Left renal cortex interstitium (tissue), 4 donors: ENCODE results near the gene FZD10. TPM values are rescaled to one million over a fixed set of nuclear protein-coding genes. Genes with fewer than 3 reads are reported as not detected.

Source experiments
- DNase-seq, 4 donors: peaks; one replicate each; pipeline ENCODE4 v3.0.0-alpha.2; 2013; ENCODE audit warnings: low read depth in 4 of 4, low spot score in 2 of 4, missing footprints in 1 of 4
- polyA plus RNA-seq, 4 donors: library from polyadenylated mRNA; unstranded; fragments of 120-200 nt; gene quantifications; one replicate each; pipeline ENCODE4 v1.2.1, GENCODE V29; 2013; ENCODE audit not compliant: insufficient read length in 4 of 4

Gene FZD10, protein sequence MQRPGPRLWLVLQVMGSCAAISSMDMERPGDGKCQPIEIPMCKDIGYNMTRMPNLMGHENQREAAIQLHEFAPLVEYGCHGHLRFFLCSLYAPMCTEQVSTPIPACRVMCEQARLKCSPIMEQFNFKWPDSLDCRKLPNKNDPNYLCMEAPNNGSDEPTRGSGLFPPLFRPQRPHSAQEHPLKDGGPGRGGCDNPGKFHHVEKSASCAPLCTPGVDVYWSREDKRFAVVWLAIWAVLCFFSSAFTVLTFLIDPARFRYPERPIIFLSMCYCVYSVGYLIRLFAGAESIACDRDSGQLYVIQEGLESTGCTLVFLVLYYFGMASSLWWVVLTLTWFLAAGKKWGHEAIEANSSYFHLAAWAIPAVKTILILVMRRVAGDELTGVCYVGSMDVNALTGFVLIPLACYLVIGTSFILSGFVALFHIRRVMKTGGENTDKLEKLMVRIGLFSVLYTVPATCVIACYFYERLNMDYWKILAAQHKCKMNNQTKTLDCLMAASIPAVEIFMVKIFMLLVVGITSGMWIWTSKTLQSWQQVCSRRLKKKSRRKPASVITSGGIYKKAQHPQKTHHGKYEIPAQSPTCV
- polyA plus RNA-seq: 1 to 10 TPM; 2.4 to 3.8 (median 2.9) TPM

DNA sequence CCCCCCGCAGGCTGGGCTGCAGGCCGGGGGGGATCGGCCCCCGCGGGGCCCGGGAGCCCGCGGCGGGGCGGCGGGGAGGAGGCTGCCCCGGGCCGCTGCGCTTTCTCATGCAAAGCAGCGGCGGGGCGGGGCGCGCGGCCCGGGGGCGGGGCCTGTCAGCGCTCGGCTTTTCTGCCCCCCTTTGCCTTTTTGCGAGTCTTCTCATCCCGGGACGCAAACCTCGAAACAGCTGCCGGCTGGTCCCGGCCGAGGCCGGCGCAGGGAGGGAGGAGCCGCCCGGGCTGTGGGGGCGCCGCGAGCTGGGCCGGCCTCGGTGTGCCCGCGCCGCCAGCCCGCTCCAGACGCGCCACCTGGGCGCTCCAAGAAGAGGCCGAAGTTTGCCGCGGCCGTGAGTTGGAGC lies at the start of gene FZD10:
FZD10 (plus strand) TSS at position 198 of the 400 bp plus-strand sequence. CDS start 479 bp downstream, outside the sequence.
- DNase-seq: no peak

DNA sequence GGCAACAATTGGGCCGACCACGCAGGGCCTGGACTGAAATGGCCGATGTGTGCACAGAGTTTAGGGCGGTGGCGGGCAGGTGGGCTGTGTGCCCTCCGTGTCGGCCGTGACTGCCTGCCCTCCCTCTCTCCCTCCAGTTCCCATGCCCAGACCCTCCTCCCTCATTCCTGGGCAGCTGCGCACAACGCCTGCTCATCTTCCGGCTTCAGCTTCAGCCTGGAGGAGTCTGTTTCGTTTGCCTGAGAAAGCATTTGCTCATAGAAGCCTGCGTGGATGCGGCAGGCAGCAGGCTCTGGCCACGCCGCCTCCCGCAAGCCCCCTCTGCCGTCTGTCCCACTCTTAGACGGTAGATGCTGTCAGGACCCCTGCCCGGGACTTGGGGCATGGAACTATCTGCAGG lies 47.3 kb upstream of the FZD10 start:
- DNase-seq: no peak

DNA sequence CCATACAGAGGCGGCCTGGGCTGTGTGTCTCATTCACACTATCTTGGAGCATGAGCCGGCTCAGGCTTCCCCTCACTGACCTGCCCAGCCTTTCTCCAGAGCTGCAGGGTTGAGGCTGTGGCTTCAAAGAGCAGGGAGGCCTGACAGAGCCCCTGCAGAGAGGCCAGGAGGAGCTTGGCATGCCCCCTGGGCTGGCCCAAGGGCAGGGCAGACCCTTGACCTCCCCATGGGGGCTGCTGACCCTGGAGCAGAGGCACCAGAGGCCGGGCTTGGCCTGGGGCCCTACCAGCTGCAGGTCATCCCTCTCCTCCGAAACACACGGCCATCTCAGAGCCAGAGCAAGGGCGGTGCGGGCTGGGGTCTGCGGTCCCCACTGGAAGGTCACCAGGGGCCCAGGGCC lies 46.6 kb upstream of the FZD10 start:
- DNase-seq: no peak

DNA sequence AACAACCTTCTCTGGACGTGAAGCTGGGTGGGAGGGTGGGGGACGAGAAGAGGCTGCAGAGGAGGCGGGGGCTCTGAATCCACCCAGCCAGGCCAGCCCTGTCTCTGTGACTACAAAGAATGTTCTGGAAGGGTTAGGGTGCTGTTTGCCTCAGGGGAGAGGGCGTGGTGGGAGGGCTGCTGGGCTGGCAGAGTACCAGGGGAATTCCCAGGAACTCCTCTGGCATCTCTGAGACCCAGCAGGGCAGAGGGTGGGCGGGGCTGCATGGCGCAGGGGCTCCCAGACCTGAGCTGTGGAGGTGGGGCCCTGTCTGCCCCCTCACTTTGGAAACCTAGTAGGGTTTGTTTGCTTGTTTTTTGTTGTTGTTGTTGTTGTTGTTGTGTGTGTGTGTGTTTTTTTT lies 45.5 kb upstream of the FZD10 start:
- no peak for DNase-seq

DNA sequence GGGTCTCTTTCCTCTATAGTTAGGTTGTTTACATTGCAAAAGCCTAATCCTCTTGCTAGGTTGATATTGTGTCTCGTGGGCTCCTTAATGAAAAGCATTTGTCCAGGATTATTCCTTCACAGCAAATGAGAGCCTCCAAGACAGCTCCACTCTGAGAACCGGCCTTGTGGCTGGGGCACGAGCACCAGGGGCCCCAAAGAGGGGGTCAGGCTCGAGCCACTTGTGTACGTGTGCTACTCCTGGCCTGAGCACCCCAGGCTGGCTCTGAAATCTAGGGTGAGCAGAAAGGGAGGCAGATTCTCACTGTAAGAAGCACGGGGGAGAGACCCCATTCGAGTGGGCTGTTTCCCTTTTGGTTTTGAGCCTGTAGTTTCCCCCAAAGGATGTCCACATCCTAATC lies 45.0 kb upstream of the FZD10 start:
- DNase-seq: no peak

DNA sequence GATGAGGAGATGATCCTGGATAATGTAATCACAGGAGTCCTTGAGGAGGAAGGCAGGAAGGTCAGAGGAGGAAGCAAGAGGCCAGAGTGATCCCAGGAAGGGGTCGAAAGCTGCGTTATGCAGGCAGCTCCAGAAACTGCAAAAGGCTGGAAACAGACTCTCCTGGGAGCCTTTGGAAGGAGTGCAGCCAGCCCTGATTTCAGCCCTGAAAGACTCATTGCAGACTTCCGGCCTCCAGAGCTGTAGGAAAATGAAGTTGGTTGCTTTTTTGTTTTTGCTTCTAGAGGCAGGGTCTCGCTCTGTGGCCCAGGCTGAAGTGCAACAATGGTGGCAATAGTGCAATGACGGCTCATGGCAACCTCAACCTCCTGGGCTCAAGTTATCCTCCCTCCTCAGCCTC lies 44.6 kb upstream of the FZD10 start:
- DNase-seq: no peak

DNA sequence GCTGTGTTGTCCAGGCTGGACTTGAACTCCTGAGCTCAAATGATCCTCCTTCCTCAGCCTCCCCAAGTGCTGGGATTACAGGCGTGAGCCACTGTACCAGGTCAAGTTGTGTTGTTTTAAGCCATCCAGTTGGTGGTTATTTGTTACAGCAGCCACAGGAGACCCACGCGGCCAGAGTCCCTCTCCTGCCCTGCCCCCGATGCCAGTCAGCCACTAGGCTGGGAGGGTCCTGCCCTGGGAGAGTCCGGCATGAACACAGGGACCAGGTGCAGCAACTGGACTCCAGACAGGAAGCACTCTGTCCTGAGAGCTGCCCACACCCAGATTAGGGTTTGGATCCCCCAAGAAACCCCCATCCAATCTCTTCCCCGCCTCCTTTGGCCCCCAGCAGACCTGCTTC lies 44.1 kb upstream of the FZD10 start:
- no peak for DNase-seq

DNA sequence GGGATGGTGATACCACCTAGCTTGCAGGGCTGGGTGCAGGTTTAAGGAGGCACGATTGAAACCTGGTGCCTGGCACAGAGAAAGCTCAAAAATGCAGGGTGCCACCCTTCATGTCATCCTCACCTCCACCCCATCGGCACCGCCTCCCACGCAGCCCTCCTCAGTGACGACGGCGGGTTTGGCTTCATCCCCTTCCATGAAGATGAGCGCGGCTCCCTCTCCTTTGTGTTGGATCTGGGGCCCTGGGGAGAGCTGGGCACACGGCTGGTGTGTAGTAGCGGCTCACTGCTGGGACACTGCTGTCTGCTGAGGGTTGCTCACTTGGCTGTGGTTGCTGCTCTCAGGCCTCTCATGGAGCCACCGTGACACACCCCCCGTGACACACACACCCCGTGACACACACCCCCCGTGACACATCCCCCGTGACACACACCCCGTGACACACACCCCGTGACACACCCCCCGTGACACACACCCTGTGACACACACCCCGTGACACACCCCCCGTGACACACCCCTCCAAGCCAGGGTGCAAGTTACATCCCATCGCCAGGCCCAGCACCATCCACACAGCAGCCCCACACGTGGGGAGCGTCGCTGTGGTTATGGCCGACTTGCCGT lies 42.9 kb upstream of the FZD10 start:
- DNase-seq: no peak

DNA sequence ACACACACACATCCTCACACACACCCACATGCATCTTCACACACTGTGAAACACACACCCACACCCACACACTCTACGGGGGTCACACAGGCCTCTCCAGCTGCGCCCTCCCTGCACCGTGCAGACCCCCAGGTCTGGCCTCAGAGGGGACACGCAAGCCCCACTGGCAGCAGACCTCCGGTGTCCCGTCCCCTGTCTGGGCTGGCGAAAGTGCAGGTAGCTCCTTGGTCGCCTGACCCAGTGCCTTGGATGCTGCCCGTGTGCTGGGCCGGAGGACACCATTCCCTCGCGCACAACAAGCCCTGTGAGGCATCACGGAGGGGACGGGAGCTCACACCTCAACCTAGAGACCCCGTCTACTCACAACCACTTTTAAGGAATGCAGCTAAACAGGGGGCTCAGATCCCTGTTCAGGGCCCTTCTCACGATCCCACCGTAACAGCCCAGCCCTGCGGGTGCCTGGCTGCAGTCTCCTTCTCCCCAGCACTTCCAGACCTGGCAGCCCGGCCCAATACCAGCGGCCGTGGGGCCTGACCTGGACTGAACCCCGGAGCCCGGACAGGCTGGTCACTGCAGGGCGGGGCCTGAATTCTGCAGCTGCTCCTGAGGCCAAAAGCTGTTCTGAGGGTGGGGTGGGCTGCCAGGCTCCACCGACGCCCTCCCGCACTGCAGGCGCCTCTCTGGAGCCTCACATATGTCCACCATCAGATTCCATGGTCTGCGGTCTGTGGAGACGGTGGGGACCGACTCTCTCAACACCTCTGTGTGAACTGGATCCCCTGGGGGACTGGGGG lies 42.1 kb upstream of the FZD10 start:
- no peak for DNase-seq

DNA sequence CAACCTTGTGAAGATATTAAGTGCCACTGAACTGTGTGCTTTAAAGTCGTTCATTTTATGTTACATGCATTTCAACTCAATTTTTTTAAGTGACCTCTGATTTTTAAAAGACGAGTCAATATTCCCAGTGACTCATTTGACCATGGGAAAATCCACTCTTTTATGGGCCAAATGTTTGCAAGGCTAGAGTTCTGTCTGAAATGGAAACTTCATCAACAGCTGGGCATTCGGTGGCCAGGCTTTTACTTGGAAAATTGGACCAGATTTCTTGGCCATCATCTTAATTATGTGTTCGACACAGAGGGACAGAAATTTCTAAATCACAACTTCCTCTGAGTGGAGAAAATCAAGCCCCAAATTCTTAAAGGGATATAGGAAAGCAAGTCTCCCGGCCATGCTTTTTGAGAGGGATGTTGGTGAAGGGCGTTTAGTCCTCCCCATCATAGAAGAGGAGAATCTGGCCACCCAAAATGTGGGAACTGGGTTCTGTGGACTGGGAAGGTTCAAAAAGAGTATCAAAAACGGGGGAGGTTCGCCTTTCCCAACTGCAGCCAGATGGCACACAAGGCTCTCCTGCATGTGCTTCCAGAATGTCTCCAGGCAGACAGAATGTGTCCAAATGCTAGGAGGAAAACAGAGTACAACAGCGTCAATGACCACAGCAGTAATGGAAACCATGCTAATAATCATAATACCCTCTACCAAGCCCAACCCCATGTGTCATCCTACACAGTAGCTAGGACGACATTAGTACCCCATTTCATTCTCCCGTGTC lies 40.9 kb upstream of the FZD10 start:
- DNase-seq: no peak

DNA sequence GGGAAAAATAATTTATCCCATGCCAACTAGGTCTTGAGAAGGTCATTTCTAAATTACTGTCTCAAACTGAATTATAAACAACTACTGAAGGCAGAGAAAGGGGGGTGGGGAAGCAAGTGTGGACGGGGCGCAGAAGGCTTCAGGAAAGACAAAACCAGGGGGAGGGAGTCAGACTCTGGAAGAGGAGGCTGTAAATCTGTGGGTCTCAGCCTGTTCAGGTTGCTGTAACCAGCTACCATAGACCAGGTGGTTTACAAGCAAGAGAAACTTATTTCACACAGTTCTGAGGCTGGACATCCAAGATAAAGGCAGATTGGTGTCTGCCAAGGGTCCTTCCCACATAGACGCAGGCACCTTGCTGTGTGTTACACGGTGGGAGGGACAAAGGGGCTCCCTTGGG lies 39.9 kb upstream of the FZD10 start:
- DNase-seq: no peak

DNA sequence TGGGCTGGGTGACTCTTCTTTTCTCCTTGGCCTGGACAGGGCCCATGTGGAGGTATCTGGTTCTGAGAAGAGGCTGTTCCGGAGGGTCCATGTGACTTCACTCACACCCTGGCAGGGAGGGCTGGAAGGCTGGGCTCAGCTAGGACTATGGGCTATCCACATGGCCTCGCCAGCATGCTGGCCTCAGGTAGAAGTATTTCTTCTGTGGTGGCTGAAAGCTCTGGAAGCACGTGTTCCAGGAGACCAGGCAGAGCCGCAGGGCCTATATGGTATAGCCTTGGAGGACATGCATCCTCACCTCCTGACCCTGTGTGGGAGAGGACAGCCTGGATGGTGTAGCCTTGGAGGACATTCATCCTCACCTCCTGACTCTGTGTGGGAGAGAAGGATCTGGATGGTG lies 38.2 kb upstream of the FZD10 start:
- DNase-seq: no peak

DNA sequence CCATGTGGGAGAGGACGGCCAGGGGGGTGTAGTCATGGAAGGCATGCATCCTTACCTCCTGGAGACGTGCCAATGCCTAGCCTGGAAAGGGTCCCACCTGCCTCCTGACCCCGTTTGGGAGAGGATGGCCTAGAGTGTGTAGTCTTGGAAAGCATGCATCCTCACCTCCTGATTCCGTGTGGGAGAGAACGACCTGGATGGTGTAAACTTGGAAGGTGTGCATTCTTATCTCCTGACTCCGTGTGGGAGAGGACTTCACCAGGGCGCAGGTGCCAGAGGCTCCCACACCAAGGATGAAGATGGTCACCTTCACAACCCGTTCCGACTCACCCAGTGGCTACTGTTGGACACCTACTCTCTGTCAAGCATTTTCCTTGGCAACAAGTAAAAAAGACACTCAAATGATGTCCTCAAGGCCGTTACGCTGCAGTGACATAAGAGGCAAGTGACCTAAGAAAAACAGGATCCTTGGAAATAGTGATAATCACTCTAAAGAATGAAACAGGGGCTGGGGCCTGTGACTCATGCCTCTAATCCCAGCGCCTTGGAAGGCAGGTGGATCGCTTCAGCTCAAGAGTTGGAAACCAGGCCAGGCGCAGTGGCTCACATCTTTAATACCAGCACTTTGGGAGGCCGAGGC lies 37.5 kb upstream of the FZD10 start:
- no peak for DNase-seq

DNA sequence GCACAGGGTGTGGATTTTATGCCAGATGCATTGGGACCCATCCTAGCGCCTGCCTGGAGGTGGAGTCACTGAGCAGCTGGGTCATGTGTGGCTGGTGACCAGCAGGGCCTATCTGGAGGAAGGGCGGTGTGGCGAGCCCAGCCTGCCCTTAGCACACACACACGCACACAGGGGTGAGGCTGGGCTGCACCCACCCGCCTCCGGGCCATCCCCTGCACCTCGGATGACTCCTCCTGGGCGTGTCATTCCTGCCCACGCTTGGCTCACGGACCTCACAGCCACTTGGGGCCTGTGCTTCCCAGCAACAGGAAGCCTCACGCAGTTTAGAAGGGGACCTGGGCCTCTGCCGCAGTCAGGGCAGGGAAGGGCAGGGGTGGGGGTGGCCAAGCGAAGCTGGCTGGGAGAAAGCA lies 36.2 kb upstream of the FZD10 start:
- DNase-seq: no peak

DNA sequence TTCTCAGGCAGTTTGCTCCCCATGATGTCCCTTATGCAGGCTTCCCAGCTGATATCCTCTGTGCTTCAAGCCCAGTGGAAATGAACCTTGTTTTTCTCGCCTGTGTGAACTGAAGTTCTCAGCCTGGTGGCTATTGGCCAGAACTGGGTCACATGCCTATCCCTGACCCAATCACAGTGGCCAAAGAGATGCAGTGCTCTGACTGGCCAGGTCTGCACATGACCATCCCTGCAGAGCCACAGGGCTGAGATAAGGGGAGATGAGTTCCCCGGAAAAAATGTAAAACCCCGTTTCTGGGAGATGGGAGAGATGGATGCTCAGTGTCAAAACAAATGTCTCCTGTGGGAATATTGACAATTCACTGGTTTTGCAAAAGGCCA lies 34.7 kb upstream of the FZD10 start:
- DNase-seq: no peak

DNA sequence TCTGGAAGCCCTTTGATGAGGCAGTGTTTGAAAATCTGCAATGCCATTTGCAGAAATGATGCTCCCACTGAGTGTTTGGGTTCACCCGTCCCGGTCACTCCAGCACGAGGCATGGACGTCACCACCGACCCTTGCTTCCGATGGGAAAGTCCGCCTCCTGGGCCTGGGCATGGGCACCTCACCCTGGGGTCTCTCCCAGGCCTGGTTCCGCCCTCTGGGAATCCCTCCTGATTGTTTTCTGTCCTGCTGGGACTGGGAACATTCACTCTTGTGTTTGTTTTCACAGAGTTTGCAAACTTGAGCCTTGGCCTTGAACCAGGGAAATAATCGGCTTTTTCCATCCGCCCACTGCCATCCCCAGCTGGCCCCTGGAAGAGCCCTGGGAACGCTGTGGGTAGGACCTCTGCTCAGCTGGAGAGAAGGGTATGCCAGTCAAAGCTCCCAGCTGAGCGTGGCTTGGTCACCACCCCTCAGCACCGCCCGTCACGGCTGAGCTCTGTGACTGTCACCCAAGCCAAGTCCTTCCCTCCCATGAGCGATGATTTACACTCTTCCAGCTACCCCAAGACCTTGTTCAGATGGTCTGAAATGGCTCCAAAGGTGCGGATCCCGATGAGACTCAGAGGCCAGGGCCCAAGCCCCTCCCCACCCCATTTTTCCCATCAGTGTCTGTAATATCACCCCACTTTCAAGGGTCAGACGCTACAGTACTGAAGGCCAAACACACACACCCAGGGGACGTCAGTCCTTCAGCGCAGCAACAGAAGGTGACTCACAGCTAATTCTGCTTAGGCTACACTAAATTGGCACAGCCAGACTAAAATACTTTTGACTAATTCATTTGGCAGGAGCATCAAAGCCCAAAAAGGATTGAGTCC lies 34.1 kb upstream of the FZD10 start:
- DNase-seq: no peak

DNA sequence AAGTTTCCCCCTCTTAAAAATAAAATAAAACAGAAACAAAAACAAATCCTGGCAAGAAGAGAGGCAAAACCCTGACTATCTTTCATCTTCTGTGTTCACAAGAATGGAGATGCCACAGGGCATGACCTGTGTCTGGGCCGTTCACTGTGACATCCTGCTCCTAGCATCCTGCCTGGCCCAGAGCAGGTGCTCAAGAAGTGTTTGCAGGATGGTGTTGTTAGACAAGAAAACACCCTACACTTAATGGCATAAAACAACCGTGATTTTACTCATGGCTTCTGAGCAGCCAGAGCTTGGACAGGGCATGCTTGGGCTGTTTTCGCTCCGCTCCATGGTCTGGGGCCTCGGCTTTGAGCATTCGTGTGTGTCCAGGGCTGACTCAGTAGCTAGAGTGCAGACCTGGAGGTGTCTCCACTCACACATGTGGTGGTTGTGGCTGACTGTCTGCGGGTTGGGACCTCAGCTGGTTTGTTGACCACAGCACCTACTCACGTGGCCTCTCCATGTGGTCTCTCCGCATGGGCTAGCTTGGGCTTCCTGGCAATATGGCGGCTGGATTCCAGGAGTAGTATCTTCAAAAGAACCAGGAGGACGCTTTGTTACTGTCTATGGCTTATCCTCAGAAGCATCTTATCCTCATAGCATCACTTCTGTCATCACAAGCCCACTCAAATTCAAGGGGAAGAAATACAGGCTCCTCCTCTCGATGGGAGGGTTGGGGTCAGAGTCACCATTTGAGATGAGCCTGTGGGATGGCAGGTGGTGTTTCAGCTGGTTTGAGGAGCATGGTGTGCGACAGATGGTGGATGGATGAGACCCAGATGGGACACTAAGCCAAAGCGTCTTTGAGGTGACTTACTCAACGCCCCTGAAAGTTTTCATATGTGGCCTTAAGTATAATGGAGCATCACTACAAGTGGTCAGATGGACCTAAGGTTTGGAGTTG lies 33.2 kb upstream of the FZD10 start:
- no peak for DNase-seq

DNA sequence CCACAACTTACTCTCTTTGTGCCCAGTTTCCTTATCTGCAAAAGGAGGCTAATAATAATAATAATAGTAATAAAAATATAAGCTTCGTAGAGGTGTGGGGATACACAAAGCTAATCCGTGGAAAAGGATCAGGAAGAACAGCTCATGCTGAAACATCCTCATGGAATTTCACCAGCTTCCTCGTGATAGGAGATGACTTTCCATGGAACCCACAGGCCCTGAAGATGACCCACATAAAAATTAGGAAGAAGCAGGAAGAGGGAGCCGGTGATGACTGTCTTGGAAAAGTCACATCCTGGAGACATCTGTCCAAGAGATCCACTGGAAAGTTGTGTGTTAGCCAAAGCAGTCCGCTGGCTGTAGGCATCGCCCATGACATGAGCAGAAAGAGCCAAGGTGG lies 31.9 kb upstream of the FZD10 start:
- DNase-seq: no peak
